ENCODE measurements around the gene SOSTDC1.

GRCh38 chr7:16417906-16418305 is 47.6 kb downstream of the SOSTDC1 start:
- TF ChIP-seq CTCF (IDR thresholded peaks at IDR 0.05) (no peak), POLR2AphosphoS5 (IDR thresholded peaks at IDR 0.05) (no peak), POLR2A (IDR thresholded peaks at IDR 0.05) (no peak)
